Uterus (tissue), 2 donors: ENCODE data around the gene CCDC85B.

Experiments
- CTCF ChIP-seq, 4 experiments: fragments of 200-600 bp in 2 of 4; fragments of 450-650 bp in 2 of 4; sonication (generic) in 2 of 4; IDR thresholded peaks; one replicate each; pipeline ENCODE4 v1.5.1; 2016 to 2019; ENCODE audit warnings: antibody characterized with exemption in 4 of 4, mild to moderate bottlenecking in 2 of 4, moderate library complexity in 1 of 4
- POLR2A ChIP-seq, 2 donors: fragments of 450-650 bp; IDR thresholded peaks; one replicate each; pipeline ENCODE4 v1.6.1; 2016; ENCODE audit warnings: antibody characterized with exemption in 2 of 2, mild to moderate bottlenecking in 1 of 2, moderate library complexity in 1 of 2

- TF ChIP-seq CTCF (IDR thresholded peaks at IDR 0.05), result no peak
- no peak for TF ChIP-seq POLR2A (IDR thresholded peaks at IDR 0.05)
These were observed 23.8 kb upstream of the CCDC85B start for GRCh38 chr11:65866509-65867283.
